ENCODE measurements around the gene BAHCC1.

BAHCC1 gene

DNA sequence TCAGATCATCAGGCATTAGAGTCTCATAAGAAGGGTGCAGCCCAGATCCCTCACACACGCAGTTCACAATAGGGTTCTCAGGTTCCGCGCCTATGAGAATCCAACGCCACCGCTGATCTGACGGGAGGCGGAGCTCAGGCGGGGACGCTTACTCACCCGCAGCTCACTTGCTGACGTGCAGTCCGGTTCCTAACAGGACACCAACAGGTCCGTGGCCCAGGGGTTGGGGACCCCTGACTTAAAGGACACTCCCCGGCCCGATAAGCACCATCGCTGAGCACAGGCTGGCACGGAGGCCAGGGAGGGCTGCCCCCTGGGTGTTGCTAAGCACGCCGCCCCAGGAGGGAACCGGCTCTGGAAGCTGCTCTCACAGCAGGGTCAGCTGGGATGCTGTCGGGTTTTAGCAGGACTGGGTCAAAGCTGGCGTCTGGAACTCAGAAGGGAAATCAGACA, 30.1 kb upstream of the BAHCC1 start (continued):
- TF ChIP-seq ZNF266 (tag by site-specific recombination; IDR thresholded peaks at IDR 0.05; ENCODE audit: low read depth) (no peak), ZBTB7A (tag by site-specific recombination; IDR thresholded peaks at IDR 0.05; ENCODE audit: low read depth) (no peak), IKZF3 (tag by site-specific recombination; IDR thresholded peaks at IDR 0.05) (no peak), ZNF335 (tag by site-specific recombination; conservative IDR thresholded peaks at IDR 0.05) (no peak), SCRT1 (tag by site-specific recombination; IDR thresholded peaks at IDR 0.05; ENCODE audit: borderline replicate concordance) (peak; percentile 72; the same call in 1 of the 2 replicates), ZNF658 (tag by site-specific recombination; IDR thresholded peaks at IDR 0.05) (no peak), ZNF560 (tag by site-specific recombination; IDR thresholded peaks at IDR 0.05; ENCODE audit: borderline replicate concordance) (no peak), KLF9 (tag by site-specific recombination; IDR thresholded peaks at IDR 0.05; ENCODE audit: low read depth) (no peak), ZNF776 (tag by site-specific recombination; IDR thresholded peaks at IDR 0.05; ENCODE audit: borderline replicate concordance) (no peak), ZNF121 (tag by site-specific recombination; IDR thresholded peaks at IDR 0.05) (no peak), ZNF416 (tag by site-specific recombination; IDR thresholded peaks at IDR 0.05) (no peak), MEIS1 (CRISPR knock-in tag; IDR thresholded peaks at IDR 0.05; ENCODE audit: borderline replicate concordance) (no peak), ZNF350 (tag by site-specific recombination; IDR thresholded peaks at IDR 0.05) (no peak), ZNF549 (tag by site-specific recombination; IDR thresholded peaks at IDR 0.05) (no peak), MZF1 (tag by site-specific recombination; IDR thresholded peaks at IDR 0.05; ENCODE audit: borderline replicate concordance) (no peak), REPIN1 (tag by site-specific recombination; IDR thresholded peaks at IDR 0.05; ENCODE audit: low read depth) (no peak), YY2 (tag by site-specific recombination; IDR thresholded peaks at IDR 0.05) (no peak), MYNN (tag by site-specific recombination; IDR thresholded peaks at IDR 0.05; ENCODE audit: borderline replicate concordance) (no peak), ZNF23 (tag by site-specific recombination; IDR thresholded peaks at IDR 0.05; ENCODE audit: borderline replicate concordance) (no peak), GLIS2 (tag by site-specific recombination; IDR thresholded peaks at IDR 0.05) (peak; percentile 21; the same call in 1 of the 2 replicates), SCRT2 (tag by site-specific recombination; IDR thresholded peaks at IDR 0.05) (peak; percentile 49), ZNF140 (tag by site-specific recombination; IDR thresholded peaks at IDR 0.05) (no peak), ZNF341 (tag by site-specific recombination; IDR thresholded peaks at IDR 0.05; ENCODE audit: low read depth) (no peak), ZNF580 (tag by site-specific recombination; IDR thresholded peaks at IDR 0.05) (no peak), SALL2 (tag by site-specific recombination; IDR thresholded peaks at IDR 0.05; ENCODE audit: borderline replicate concordance) (no peak), RBAK (tag by site-specific recombination; IDR thresholded peaks at IDR 0.05) (no peak), ZBTB17 (tag by site-specific recombination; IDR thresholded peaks at IDR 0.05) (no peak), AEBP2 (tag by site-specific recombination; IDR thresholded peaks at IDR 0.05; ENCODE audit: borderline replicate concordance) (no peak)
- TF ChIP-seq, protein P1, sequence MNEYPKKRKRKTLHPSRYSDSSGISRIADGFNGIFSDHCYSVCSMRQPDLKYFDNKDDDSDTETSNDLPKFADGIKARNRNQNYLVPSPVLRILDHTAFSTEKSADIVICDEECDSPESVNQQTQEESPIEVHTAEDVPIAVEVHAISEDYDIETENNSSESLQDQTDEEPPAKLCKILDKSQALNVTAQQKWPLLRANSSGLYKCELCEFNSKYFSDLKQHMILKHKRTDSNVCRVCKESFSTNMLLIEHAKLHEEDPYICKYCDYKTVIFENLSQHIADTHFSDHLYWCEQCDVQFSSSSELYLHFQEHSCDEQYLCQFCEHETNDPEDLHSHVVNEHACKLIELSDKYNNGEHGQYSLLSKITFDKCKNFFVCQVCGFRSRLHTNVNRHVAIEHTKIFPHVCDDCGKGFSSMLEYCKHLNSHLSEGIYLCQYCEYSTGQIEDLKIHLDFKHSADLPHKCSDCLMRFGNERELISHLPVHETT (tag by site-specific recombination; IDR thresholded peaks at IDR 0.05) = no peak
- TF ChIP-seq, protein P2, sequence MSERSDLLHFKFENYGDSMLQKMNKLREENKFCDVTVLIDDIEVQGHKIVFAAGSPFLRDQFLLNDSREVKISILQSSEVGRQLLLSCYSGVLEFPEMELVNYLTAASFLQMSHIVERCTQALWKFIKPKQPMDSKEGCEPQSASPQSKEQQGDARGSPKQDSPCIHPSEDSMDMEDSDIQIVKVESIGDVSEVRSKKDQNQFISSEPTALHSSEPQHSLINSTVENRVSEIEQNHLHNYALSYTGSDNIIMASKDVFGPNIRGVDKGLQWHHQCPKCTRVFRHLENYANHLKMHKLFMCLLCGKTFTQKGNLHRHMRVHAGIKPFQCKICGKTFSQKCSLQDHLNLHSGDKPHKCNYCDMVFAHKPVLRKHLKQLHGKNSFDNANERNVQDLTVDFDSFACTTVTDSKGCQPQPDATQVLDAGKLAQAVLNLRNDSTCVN (tag by site-specific recombination; optimal IDR thresholded peaks at IDR 0.05) = no peak
- TF ChIP-seq, protein P3, sequence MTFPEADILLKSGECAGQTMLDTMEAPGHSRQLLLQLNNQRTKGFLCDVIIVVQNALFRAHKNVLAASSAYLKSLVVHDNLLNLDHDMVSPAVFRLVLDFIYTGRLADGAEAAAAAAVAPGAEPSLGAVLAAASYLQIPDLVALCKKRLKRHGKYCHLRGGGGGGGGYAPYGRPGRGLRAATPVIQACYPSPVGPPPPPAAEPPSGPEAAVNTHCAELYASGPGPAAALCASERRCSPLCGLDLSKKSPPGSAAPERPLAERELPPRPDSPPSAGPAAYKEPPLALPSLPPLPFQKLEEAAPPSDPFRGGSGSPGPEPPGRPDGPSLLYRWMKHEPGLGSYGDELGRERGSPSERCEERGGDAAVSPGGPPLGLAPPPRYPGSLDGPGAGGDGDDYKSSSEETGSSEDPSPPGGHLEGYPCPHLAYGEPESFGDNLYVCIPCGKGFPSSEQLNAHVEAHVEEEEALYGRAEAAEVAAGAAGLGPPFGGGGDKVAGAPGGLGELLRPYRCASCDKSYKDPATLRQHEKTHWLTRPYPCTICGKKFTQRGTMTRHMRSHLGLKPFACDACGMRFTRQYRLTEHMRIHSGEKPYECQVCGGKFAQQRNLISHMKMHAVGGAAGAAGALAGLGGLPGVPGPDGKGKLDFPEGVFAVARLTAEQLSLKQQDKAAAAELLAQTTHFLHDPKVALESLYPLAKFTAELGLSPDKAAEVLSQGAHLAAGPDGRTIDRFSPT (tag by site-specific recombination; IDR thresholded peaks at IDR 0.05) = no peak
- TF ChIP-seq, protein P4, sequence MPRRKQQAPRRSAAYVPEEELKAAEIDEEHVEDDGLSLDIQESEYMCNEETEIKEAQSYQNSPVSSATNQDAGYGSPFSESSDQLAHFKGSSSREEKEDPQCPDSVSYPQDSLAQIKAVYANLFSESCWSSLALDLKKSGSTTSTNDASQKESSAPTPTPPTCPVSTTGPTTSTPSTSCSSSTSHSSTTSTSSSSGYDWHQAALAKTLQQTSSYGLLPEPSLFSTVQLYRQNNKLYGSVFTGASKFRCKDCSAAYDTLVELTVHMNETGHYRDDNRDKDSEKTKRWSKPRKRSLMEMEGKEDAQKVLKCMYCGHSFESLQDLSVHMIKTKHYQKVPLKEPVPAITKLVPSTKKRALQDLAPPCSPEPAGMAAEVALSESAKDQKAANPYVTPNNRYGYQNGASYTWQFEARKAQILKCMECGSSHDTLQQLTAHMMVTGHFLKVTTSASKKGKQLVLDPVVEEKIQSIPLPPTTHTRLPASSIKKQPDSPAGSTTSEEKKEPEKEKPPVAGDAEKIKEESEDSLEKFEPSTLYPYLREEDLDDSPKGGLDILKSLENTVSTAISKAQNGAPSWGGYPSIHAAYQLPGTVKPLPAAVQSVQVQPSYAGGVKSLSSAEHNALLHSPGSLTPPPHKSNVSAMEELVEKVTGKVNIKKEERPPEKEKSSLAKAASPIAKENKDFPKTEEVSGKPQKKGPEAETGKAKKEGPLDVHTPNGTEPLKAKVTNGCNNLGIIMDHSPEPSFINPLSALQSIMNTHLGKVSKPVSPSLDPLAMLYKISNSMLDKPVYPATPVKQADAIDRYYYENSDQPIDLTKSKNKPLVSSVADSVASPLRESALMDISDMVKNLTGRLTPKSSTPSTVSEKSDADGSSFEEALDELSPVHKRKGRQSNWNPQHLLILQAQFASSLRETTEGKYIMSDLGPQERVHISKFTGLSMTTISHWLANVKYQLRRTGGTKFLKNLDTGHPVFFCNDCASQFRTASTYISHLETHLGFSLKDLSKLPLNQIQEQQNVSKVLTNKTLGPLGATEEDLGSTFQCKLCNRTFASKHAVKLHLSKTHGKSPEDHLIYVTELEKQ (tag by site-specific recombination; IDR thresholded peaks at IDR 0.05; ENCODE audit: borderline replicate concordance) = no peak

Measured in HEK293 (cell line).